GM23338 (cell line): ENCODE measurements around the gene C16orf86.

Experiments used
- CREB1 ChIP-seq: fragments of 250-450 bp; sonication (Bioruptor Pico); IDR thresholded peaks from 2 replicates; pipeline ENCODE4 v1.5.0; 2020; ENCODE audit warnings: low read depth, mild to moderate bottlenecking, moderate library complexity
- CTCF ChIP-seq, 2 experiments: fragments of 200-600 bp in 1 of 2; sonication (generic) in 1 of 2; conservative IDR thresholded peaks; 2 replicates each; pipeline versions ENCODE4 v1.5.1 to v1.6.1; 2016 to 2017; ENCODE audit warnings: antibody characterized with exemption in 2 of 2, low read depth in 2 of 2, mild to moderate bottlenecking in 2 of 2, moderate library complexity in 1 of 2
- EZH2 ChIP-seq: fragments of 200-600 bp; sonication (generic); IDR thresholded peaks from one replicate; pipeline ENCODE4 v1.8.0; 2017; ENCODE audit warnings: antibody characterized with exemption, mild to moderate bottlenecking, low read depth; ENCODE audit not compliant: unreplicated experiment
- EZH2phosphoT487 ChIP-seq: fragments of 200-600 bp; sonication (generic); IDR thresholded peaks from one replicate; pipeline ENCODE4 v1.8.1; 2018; ENCODE audit warnings: antibody characterized with exemption; ENCODE audit not compliant: unreplicated experiment
- JUNB ChIP-seq: IDR thresholded peaks from one replicate; pipeline ENCODE4 v1.6.1; 2016; ENCODE audit warnings: antibody characterized with exemption; ENCODE audit not compliant: unreplicated experiment
- NANOG ChIP-seq: IDR thresholded peaks from 2 replicates; pipeline ENCODE4 v1.6.1; 2016; ENCODE audit warnings: antibody characterized with exemption, borderline replicate concordance
- POLR2AphosphoS5 ChIP-seq: IDR thresholded peaks from 2 replicates; pipeline ENCODE4 v1.6.1; 2016; ENCODE audit warnings: antibody characterized with exemption, low read depth
- REST ChIP-seq: IDR thresholded peaks from one replicate; pipeline ENCODE4 v1.6.1; 2018; ENCODE audit warnings: antibody characterized with exemption; ENCODE audit not compliant: unreplicated experiment
- ZNF114 ChIP-seq: fragments of 250-450 bp; sonication (Bioruptor Pico); IDR thresholded peaks from 2 replicates; pipeline ENCODE4 v1.5.0; 2020; ENCODE audit warnings: mild to moderate bottlenecking, moderate library complexity
- ZNF331 ChIP-seq: fragments of 250-450 bp; sonication (Bioruptor Pico); IDR thresholded peaks from 2 replicates; pipeline ENCODE4 v1.5.0; 2020; ENCODE audit warnings: low read depth, mild to moderate bottlenecking, moderate library complexity

- TF ChIP-seq CTCF (conservative IDR thresholded peaks at IDR 0.05; ENCODE audit: low read depth in 2 of 2) = no peak
- TF ChIP-seq EZH2phosphoT487 = no peak
- no peak for TF ChIP-seq POLR2AphosphoS5
- TF ChIP-seq EZH2 = no peak
- no peak for TF ChIP-seq ZNF331
- no peak for TF ChIP-seq ZNF114 (CRISPR knock-in tag)
- no peak for TF ChIP-seq REST
- no peak for TF ChIP-seq CREB1 (CRISPR knock-in tag)
- TF ChIP-seq NANOG = no peak
- TF ChIP-seq JUNB = no peak
These were observed 4.5 kb upstream of the C16orf86 start for GRCh38 chr16:67661886-67662652.
